GM19035 (cell line): Measurements from ENCODE around the gene KRTAP3-3.
"Not testable (repeated sequence)": the region's sequence is repeated elsewhere in the genome, so short reads cannot be mapped to it uniquely, and the experiment has no call there.

Experiments used
- ATAC-seq: cut with Tn5 transposase; IDR thresholded peaks from one replicate; pipeline ENCODE4 v1.9.1; 2021; ENCODE audit not compliant: unreplicated experiment

KRTAP3-3 gene

GRCh38 chr17:41008811-41009210, 14.8 kb upstream of the KRTAP3-3 start, which contains the start of gene KRTAP3-1:
KRTAP3-1 (minus strand) TSS chr17:41009128; CDS start chr17:41009074, 54 bp downstream.
- ATAC-seq, result no peak

GRCh38 chr17:41004397-41004796, 10.4 kb upstream of the KRTAP3-3 start:
- ATAC-seq, result no peak

- ATAC-seq, result no peak
Measured at GRCh38 chr17:41003926-41004325, 10.0 kb upstream of the KRTAP3-3 start.

GRCh38 chr17:41002814-41003213, 8.8 kb upstream of the KRTAP3-3 start:
- no peak for ATAC-seq

GRCh38 chr17:41001795-41002194, 7.8 kb upstream of the KRTAP3-3 start:
- no peak for ATAC-seq

GRCh38 chr17:40999563-40999962, 5.6 kb upstream of the KRTAP3-3 start, which contains the start of gene KRTAP3-2:
KRTAP3-2 (minus strand) TSS chr17:40999906; CDS start chr17:40999853, 53 bp downstream.
- not testable (repeated sequence) for ATAC-seq

GRCh38 chr17:40997361-40997760, 3.4 kb upstream of the KRTAP3-3 start:
- ATAC-seq, result no peak

- ATAC-seq, result no peak
Measured at GRCh38 chr17:40996829-40997228, 2.9 kb upstream of the KRTAP3-3 start.

- no peak for ATAC-seq
Measured at GRCh38 chr17:40995116-40995515, 1.2 kb upstream of the KRTAP3-3 start.

GRCh38 chr17:40993084-40993483, 880 bp downstream of the KRTAP3-3 start:
- no peak for ATAC-seq

GRCh38 chr17:40992666-40993065, 1.3 kb downstream of the KRTAP3-3 start:
- ATAC-seq, result no peak

- no peak for ATAC-seq
Measured at GRCh38 chr17:40986920-40987319, 7.0 kb downstream of the KRTAP3-3 start.

GRCh38 chr17:40984226-40984625, 9.7 kb downstream of the KRTAP3-3 start, which contains the start of gene KRT40:
KRT40 (minus strand) TSS chr17:40984326; CDS start chr17:40984273, 53 bp downstream.
- ATAC-seq, result no peak

- no peak for ATAC-seq
Measured at GRCh38 chr17:40981115-40981514, 12.8 kb downstream of the KRTAP3-3 start.

- no peak for ATAC-seq
Measured at GRCh38 chr17:40980596-40980995, 13.4 kb downstream of the KRTAP3-3 start.

- ATAC-seq, result no peak
Measured at GRCh38 chr17:40980117-40980516, 13.8 kb downstream of the KRTAP3-3 start.

GRCh38 chr17:40978575-40979151, 15.3 kb downstream of the KRTAP3-3 start:
- ATAC-seq, result no peak

- no peak for ATAC-seq
Measured at GRCh38 chr17:40975516-40975915, 18.4 kb downstream of the KRTAP3-3 start.

- no peak for ATAC-seq
Measured at GRCh38 chr17:40974366-40974765, 19.6 kb downstream of the KRTAP3-3 start.

- no peak for ATAC-seq
Measured at GRCh38 chr17:40967582-40967981, 26.4 kb downstream of the KRTAP3-3 start.

- ATAC-seq, result no peak
Measured at GRCh38 chr17:40966848-40967247, 27.1 kb downstream of the KRTAP3-3 start, which contains the start of gene KRT39. KRT39 (minus strand) TSS chr17:40966948; CDS start chr17:40966856, 92 bp downstream.

GRCh38 chr17:40963838-40964237, 30.1 kb downstream of the KRTAP3-3 start:
- ATAC-seq, result no peak

- ATAC-seq, result no peak
Measured at GRCh38 chr17:40962059-40962561, 31.9 kb downstream of the KRTAP3-3 start.
